Ovary (tissue), 9 donors: ENCODE results near the gene TMEM30B. TPM values are rescaled to one million over a fixed set of nuclear protein-coding genes. Genes with fewer than 3 reads are reported as not detected.

ENCODE experiments used
- DNase-seq, 5 donors: peaks; one replicate each; pipeline ENCODE4 v3.0.0-alpha.2; 2019 to 2020
- H3K27ac ChIP-seq, 2 donors: fragments of 200-600 bp; one replicate each; pipeline versions ENCODE4 v1.5.1 to v1.8.0; 2019 to 2022
- H3K27me3 ChIP-seq: fragments of 200-600 bp; one replicate; pipeline ENCODE4 v1.8.0; 2022
- H3K36me3 ChIP-seq: fragments of 200-600 bp; sonication (generic); one replicate; pipeline ENCODE4 v1.5.1; 2019
- H3K4me1 ChIP-seq: one replicate; pipeline ENCODE4 v1.8.1; 2013; ENCODE audit warnings: mild to moderate bottlenecking, moderate library complexity; ENCODE audit not compliant: insufficient read depth
- H3K4me3 ChIP-seq: fragments of 200-600 bp; sonication (generic); one replicate; pipeline ENCODE4 v1.5.1; 2017
- H3K9me3 ChIP-seq, 2 donors: fragments of 200-600 bp in 1 of 2; sonication (generic) in 1 of 2; one replicate each; pipeline versions ENCODE4 v1.5.1 to v1.8.1; 2013 to 2019; ENCODE audit warnings: mild to moderate bottlenecking in 1 of 2, moderate library complexity in 1 of 2
- EP300 ChIP-seq: sonication (generic); formaldehyde crosslinking; IDR thresholded peaks from one replicate; pipeline ENCODE4 v1.6.1; 2017; ENCODE audit warnings: antibody characterized with exemption
- POLR2A ChIP-seq: fragments of 450-650 bp; IDR thresholded peaks from one replicate; pipeline ENCODE4 v1.6.1; 2017; ENCODE audit warnings: antibody characterized with exemption, mild to moderate bottlenecking, moderate library complexity
- WGBS, 3 donors: extraction: QIAGEN DNeasy Blood & Tissue Kit in 1 of 3; methylation state at CpG; one replicate each; pipeline versions ENCODE4 v1.1.5 to v1.1.7; 2013 to 2017; 5-methylcytosine and 5-hydroxymethylcytosine counted together
- intact Hi-C, 4 donors: fragments of 100-400 bp; cut with DNase I; formaldehyde crosslinking; loops; one replicate each; pipeline versions ENCODE4 v1.11.0 to v1.15.1; 2022 to 2023
- polyA plus RNA-seq, 2 donors: library from polyadenylated mRNA; stranded (reverse); fragments of 200-250 nt in 1 of 2; fragments of 350-450 nt in 1 of 2; fragmentation: Illumina TruSeq in 1 of 2; extraction: RNeasy Lipid Tissue Mini Kit (QIAGEN cat#74804) in 1 of 2; gene quantifications; one replicate each; pipeline ENCODE4 v1.2.3, GENCODE V29; 2013 to 2014
- total RNA-seq, 7 donors: library from RNA; depleted of rRNA in 2 of 7; stranded (reverse); fragments of >200 nt in 2 of 7; fragmentation: NEBNext Ultra II Directional in 3 of 7; extraction: Animal tissue kit (Norgen Biotek cat#: 25700) in 3 of 7; gene quantifications; one replicate each; pipeline versions ENCODE4 v1.1.0 to v1.2.4, GENCODE V29; 2016 to 2023
- TF ChIP-seq, protein P1 (sequence below), 3 donors: fragments of 450-650 bp in 2 of 3; fragments of 200-600 bp in 1 of 3; IDR thresholded peaks; one replicate each; pipeline versions ENCODE4 v1.5.1 to v1.8.0; 2016 to 2022; ENCODE audit warnings: antibody characterized with exemption in 3 of 3, mild to moderate bottlenecking in 1 of 3
- donor health status: DM: no; HTN: no; CAD: no; lungs with moderate emphysema.
- donor health status: DM: no; HTN: no; CAD: no.
- donor health status: Bipolar disorder and iron deficiency.
- donor health status: DM: yes; HTN: yes; CAD: no.
- donor health status: DM: no; HTN: no; CAD: no.
- donor health status: DM: yes; HTN: yes; CAD: no.

TMEM30B gene
- total and polyA plus RNA-seq, 9 donors = 1.2 to 35.3 (median 3.5) TPM

DNA sequence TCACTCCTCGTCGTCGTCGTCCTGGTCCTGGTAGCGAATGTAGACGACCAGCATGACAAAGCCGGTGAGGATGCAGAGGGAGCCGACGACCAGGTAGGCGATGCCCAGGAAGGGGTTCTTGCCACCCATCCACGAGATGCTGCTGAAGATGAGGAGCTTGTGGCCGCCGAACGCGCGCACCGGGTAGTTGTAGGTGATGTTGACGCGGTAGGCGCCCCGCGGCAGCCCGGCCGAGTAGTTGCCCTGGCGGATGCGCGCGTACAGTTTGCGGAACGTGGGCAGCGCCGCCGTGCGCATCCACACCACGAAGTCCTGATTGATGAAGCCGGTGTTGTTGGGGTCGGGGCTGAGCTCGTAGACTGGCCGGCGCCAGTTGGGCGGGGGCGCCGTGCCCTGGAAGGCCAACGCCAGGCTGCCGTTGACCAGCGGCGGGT is 1.0 kb downstream of the TMEM30B start:
- WGBS, 3 donors = 7 to 21% (median 11%) methylated on average over 40 to 47 of the region's 47 CpGs
- Histone ChIP-seq H3K27ac (peak overlapping the region; percentile 74 to 90), H3K4me3 (peak overlapping the region; percentile 45), H3K4me1 (peaks cover 4% of the 10 kb centered on the region), H3K27me3 (peaks cover 2% of the 10 kb centered on the region), H3K9me3 (peaks cover 0 to 2% of the 10 kb centered on the region in 2 donors), H3K36me3 (no peaks in the 10 kb centered on the region)
- no peak for TF ChIP-seq EP300
- TF ChIP-seq, protein P1, sequence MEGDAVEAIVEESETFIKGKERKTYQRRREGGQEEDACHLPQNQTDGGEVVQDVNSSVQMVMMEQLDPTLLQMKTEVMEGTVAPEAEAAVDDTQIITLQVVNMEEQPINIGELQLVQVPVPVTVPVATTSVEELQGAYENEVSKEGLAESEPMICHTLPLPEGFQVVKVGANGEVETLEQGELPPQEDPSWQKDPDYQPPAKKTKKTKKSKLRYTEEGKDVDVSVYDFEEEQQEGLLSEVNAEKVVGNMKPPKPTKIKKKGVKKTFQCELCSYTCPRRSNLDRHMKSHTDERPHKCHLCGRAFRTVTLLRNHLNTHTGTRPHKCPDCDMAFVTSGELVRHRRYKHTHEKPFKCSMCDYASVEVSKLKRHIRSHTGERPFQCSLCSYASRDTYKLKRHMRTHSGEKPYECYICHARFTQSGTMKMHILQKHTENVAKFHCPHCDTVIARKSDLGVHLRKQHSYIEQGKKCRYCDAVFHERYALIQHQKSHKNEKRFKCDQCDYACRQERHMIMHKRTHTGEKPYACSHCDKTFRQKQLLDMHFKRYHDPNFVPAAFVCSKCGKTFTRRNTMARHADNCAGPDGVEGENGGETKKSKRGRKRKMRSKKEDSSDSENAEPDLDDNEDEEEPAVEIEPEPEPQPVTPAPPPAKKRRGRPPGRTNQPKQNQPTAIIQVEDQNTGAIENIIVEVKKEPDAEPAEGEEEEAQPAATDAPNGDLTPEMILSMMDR (IDR thresholded peaks at IDR 0.05) = no peak
- TF ChIP-seq POLR2A = no peak
- intact Hi-C loops = no loop called here
- DNase-seq = peak in 1 of 5 donors; percentile 19

DNA sequence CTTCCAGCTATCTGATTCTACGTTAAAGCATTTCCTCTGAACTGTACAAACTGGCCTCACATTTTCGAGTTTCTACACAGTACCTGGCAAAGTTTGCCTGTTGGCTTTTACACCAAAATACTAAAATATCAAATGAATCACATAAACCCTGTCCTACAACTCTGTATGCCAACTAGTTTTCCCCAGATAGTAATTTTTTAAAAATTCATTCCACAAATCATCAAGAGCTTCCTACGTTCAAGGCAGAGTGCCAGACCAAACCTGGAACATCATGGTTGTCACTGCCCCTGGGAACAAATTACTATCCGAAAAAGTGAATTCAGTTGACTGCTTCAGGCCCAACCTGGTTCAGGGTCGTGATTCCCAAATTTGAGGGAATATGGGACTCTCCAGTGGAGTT is 2.1 kb downstream of the TMEM30B start:
- peaks cover 0 to 2% of the 10 kb centered on the region in 2 donors for H3K9me3 ChIP-seq
- H3K36me3 ChIP-seq = no peaks in the 10 kb centered on the region
- H3K27ac ChIP-seq = no peak overlapping the region
- no peak for DNase-seq
- intact Hi-C loops = no loop called here
- peaks cover 4% of the 10 kb centered on the region for H3K4me1 ChIP-seq
- TF ChIP-seq POLR2A (no peak), EP300 (no peak)
- TF ChIP-seq, protein P1 (IDR thresholded peaks at IDR 0.05) = no peak
- H3K4me3 ChIP-seq = no peak overlapping the region
- H3K27me3 ChIP-seq = peaks cover 2% of the 10 kb centered on the region
- WGBS, 3 donors = 72 to 82% (median 74%) methylated on average over 5 of the region's 5 CpGs

DNA sequence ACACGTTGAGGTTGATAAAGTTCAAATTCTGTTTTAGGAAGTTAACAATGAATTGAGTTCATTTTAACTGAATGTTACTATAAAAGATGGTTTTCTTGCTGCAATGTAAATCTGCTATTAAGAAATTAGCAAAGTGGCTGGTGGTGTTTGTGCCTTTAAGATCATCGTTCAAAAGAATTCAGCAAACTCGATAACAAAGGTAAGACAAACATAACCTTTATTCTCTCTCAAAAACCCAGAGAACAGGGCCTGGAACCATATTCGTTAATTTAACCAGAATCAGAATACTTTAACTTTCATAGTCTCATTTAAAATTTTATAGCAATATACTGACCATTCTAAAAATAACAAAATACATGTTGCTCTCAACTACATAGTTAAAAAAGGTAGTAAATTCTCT is 3.4 kb downstream of the TMEM30B start:
- 58 to 77% (median 62%) methylated on average over 4 of the region's 4 CpGs for WGBS, 3 donors
- DNase-seq = no peak
- no peak overlapping the region for H3K27ac ChIP-seq
- H3K4me1 ChIP-seq = peaks cover 4% of the 10 kb centered on the region
- no peak overlapping the region for H3K4me3 ChIP-seq
- peaks cover 2% of the 10 kb centered on the region for H3K27me3 ChIP-seq
- no peak for TF ChIP-seq POLR2A
- TF ChIP-seq, protein P1 (IDR thresholded peaks at IDR 0.05) = no peak
- no peak for TF ChIP-seq EP300
- intact Hi-C loops = no loop called here
- H3K36me3 ChIP-seq = no peaks in the 10 kb centered on the region
- H3K9me3 ChIP-seq = peaks cover 0 to 2% of the 10 kb centered on the region in 2 donors

DNA sequence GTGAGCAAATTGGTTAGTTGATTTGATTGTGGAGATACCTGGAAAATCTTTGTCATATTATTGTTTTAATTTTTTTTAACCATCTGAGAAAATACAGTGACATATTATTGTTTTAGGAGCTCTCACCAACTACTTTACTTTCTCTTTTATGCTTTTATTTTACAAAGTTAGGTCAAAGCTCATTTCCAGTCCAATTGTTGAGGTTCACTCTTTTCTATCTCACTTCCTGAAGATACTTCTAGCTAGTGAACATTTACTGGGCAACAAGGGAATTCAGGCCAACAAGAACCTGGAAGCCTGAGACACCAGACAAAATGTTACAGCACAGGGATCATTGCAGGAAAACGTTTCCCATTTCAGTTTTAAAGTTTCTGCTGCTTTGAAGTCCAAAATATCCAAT is 3.9 kb downstream of the TMEM30B start:
- Histone ChIP-seq H3K27me3 (peaks cover 1% of the 10 kb centered on the region), H3K27ac (no peak overlapping the region), H3K4me3 (no peak overlapping the region), H3K9me3 (peaks cover 0 to 2% of the 10 kb centered on the region in 2 donors), H3K4me1 (peaks cover 4% of the 10 kb centered on the region), H3K36me3 (no peaks in the 10 kb centered on the region)
- TF ChIP-seq, protein P1 (IDR thresholded peaks at IDR 0.05) = no peak
- TF ChIP-seq EP300 (no peak), POLR2A (no peak)
- DNase-seq = no peak
- WGBS, 3 donors = 47 to 60% (median 56%) methylated on average over 1 of the region's 1 CpG
- intact Hi-C loops = no loop called here
